Liver (tissue), 3 donors: ENCODE data around the gene BCKDHB.

Experiments used
- ATF3 ChIP-seq: IDR thresholded peaks from 2 replicates; pipeline ENCODE4 v1.6.1; 2016; ENCODE audit warnings: antibody characterized with exemption
- CTCF ChIP-seq: fragments of 150-350 bp; IDR thresholded peaks from 2 replicates; pipeline ENCODE4 v1.5.1; 2017; ENCODE audit warnings: improper control_type of control experiment, low read depth, low read length; ENCODE audit not compliant: missing input control
- EGR1 ChIP-seq, 2 donors: IDR thresholded peaks; 2 replicates each; pipeline ENCODE4 v1.6.1; 2016 to 2018; ENCODE audit warnings: antibody characterized with exemption in 2 of 2, low read depth in 2 of 2
- GABPA ChIP-seq, 2 donors: IDR thresholded peaks in 1 of 2; conservative IDR thresholded peaks in 1 of 2; 2 replicates each; pipeline ENCODE4 v1.6.1; 2016; ENCODE audit warnings: antibody characterized with exemption in 2 of 2, mild to moderate bottlenecking in 1 of 2, moderate library complexity in 1 of 2
- JUND ChIP-seq, 2 donors: IDR thresholded peaks; 2 replicates each; pipeline ENCODE4 v1.6.1; 2016; ENCODE audit warnings: antibody characterized with exemption in 2 of 2
- RAD21 ChIP-seq, 2 donors: IDR thresholded peaks; 2 replicates each; pipeline ENCODE4 v1.6.1; 2016; ENCODE audit warnings: antibody characterized with exemption in 2 of 2, mild to moderate bottlenecking in 2 of 2
- REST ChIP-seq: IDR thresholded peaks from 2 replicates; pipeline ENCODE4 v1.6.1; 2016; ENCODE audit warnings: antibody characterized with exemption, mild to moderate bottlenecking
- RXRA ChIP-seq, 2 donors: IDR thresholded peaks; 2 replicates each; pipeline ENCODE4 v1.6.1; 2017 to 2018; ENCODE audit warnings: antibody characterized with exemption in 2 of 2, mild to moderate bottlenecking in 1 of 2
- SP1 ChIP-seq: IDR thresholded peaks from 2 replicates; pipeline ENCODE4 v1.6.1; 2018; ENCODE audit warnings: antibody characterized with exemption, mild to moderate bottlenecking
- TAF1 ChIP-seq: conservative IDR thresholded peaks from 2 replicates; pipeline ENCODE4 v1.6.1; 2016; ENCODE audit warnings: antibody characterized with exemption, mild to moderate bottlenecking
- YY1 ChIP-seq: IDR thresholded peaks from 2 replicates; pipeline ENCODE4 v1.6.1; 2016; ENCODE audit warnings: antibody characterized with exemption, mild to moderate bottlenecking
- ZBTB33 ChIP-seq: IDR thresholded peaks from 2 replicates; pipeline ENCODE4 v1.6.1; 2016; ENCODE audit warnings: antibody characterized with exemption
- donor health status: healthy.
- donor health status: healthy.

- TF ChIP-seq SP1 (no peak), CTCF (no peak), GABPA (IDR thresholded peaks at IDR 0.05 in 1 of 2, conservative IDR thresholded peaks at IDR 0.05 in 1 of 2) (no peak), ZBTB33 (no peak), TAF1 (no peak), YY1 (no peak), REST (no peak), ATF3 (no peak), RAD21 (IDR thresholded peaks at IDR 0.05) (no peak), RXRA (IDR thresholded peaks at IDR 0.05) (no peak), EGR1 (IDR thresholded peaks at IDR 0.05; ENCODE audit: low read depth in 2 of 2) (no peak), JUND (IDR thresholded peaks at IDR 0.05) (no peak)
Observed at GRCh38 chr6:80095600-80095999, 10.9 kb upstream of the BCKDHB start.
